ENCODE data around the gene ADAMTS20.

Gene ADAMTS20

DNA sequence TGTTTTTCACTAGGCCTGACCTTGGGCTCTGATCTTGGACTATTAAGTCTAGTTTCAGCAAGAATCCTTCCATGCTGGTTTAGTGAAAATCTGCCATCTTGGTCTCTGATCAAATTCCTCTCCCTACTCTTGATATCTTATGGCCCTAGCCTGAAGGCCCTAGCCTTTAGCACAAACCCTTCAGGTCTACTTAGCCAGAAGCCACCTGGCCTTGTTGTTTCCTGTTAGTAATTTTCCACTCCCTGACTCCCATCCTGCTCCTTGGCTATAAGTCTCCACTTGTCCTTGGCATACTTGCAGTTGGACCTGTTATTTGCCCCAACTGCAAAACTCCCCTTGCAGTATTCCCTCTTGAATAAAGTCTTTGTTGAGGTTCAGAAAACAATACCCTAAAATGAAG is 241.4 kb downstream of the ADAMTS20 start:
- Histone ChIP-seq H3K4me2 (ENCODE audit: insufficient read depth, low read length) (no peak overlapping the region), H3K9me3 (ENCODE audit: insufficient read depth, low read length, severe bottlenecking) (no peaks in the 10 kb centered on the region), H3K9ac (ENCODE audit: low read depth, low read length) (no peak overlapping the region), H3K27ac (ENCODE audit: low read length) (no peak overlapping the region), H3K36me3 (ENCODE audit: insufficient read depth, low read length) (no peaks in the 10 kb centered on the region), H3K4me3 (ENCODE audit: low read depth in 1 of 2, low read length in 2 of 2) (no peak overlapping the region), H2AFZ (ENCODE audit: low read depth, low read length) (no peak overlapping the region), H3K4me1 (ENCODE audit: insufficient read depth, low read length) (no peaks in the 10 kb centered on the region), H3K79me2 (ENCODE audit: insufficient read depth, low read length) (no peaks in the 10 kb centered on the region), H3K27me3 (ENCODE audit: insufficient read depth, low read length, poor library complexity) (no peaks in the 10 kb centered on the region), H4K20me1 (ENCODE audit: insufficient read depth, low read length) (no peaks in the 10 kb centered on the region)
- TF ChIP-seq, protein P1, sequence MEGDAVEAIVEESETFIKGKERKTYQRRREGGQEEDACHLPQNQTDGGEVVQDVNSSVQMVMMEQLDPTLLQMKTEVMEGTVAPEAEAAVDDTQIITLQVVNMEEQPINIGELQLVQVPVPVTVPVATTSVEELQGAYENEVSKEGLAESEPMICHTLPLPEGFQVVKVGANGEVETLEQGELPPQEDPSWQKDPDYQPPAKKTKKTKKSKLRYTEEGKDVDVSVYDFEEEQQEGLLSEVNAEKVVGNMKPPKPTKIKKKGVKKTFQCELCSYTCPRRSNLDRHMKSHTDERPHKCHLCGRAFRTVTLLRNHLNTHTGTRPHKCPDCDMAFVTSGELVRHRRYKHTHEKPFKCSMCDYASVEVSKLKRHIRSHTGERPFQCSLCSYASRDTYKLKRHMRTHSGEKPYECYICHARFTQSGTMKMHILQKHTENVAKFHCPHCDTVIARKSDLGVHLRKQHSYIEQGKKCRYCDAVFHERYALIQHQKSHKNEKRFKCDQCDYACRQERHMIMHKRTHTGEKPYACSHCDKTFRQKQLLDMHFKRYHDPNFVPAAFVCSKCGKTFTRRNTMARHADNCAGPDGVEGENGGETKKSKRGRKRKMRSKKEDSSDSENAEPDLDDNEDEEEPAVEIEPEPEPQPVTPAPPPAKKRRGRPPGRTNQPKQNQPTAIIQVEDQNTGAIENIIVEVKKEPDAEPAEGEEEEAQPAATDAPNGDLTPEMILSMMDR (IDR thresholded peaks at IDR 0.05; ENCODE audit: borderline replicate concordance, extremely low read depth, low read length, poor library complexity, severe bottlenecking), result no peak
- no peak for TF ChIP-seq EZH2 (IDR thresholded peaks at IDR 0.05; ENCODE audit: borderline replicate concordance, low read depth, low read length, severe bottlenecking)
- DNase-seq (no peak), ATAC-seq (ENCODE audit: insufficient read depth, low read depth) (no peak)

DNA sequence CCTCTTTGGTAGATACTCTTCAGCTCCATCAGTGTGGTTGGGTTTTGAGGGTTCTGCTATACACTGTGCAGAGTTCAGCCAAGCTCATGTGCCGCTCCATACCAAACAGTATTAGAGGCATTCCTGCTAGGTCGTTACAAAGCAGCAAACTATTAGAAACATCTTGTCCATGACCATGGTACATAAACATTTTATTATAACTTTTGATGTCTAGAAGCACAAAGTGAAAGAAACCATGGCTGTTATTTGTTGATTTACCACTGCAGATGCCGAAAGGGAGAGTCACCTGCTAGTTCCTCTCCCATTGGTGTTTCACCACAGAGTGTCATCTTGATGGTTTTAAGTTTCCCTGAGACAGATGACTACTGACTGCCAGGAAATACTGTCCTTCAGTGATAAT is 242.0 kb downstream of the ADAMTS20 start:
- Histone ChIP-seq H2AFZ (ENCODE audit: low read depth, low read length) (no peak overlapping the region), H3K79me2 (ENCODE audit: insufficient read depth, low read length) (no peaks in the 10 kb centered on the region), H3K4me3 (ENCODE audit: low read depth in 1 of 2, low read length in 2 of 2) (no peak overlapping the region), H3K4me1 (ENCODE audit: insufficient read depth, low read length) (no peaks in the 10 kb centered on the region), H3K9me3 (ENCODE audit: insufficient read depth, low read length, severe bottlenecking) (no peaks in the 10 kb centered on the region), H4K20me1 (ENCODE audit: insufficient read depth, low read length) (no peaks in the 10 kb centered on the region), H3K27ac (ENCODE audit: low read length) (no peak overlapping the region), H3K27me3 (ENCODE audit: insufficient read depth, low read length, poor library complexity) (no peaks in the 10 kb centered on the region), H3K9ac (ENCODE audit: low read depth, low read length) (no peak overlapping the region), H3K4me2 (ENCODE audit: insufficient read depth, low read length) (no peak overlapping the region), H3K36me3 (ENCODE audit: insufficient read depth, low read length) (no peaks in the 10 kb centered on the region)
- no peak for TF ChIP-seq EZH2 (IDR thresholded peaks at IDR 0.05; ENCODE audit: borderline replicate concordance, low read depth, low read length, severe bottlenecking)
- TF ChIP-seq, protein P1 (IDR thresholded peaks at IDR 0.05; ENCODE audit: borderline replicate concordance, extremely low read depth, low read length, poor library complexity, severe bottlenecking), result no peak
- no peak for DNase-seq
- ATAC-seq (ENCODE audit: insufficient read depth, low read depth), result no peak

- ATAC-seq (ENCODE audit: insufficient read depth, low read depth) (no peak), DNase-seq (no peak)
- no peaks in the 10 kb centered on the region for H3K9me3 ChIP-seq (ENCODE audit: insufficient read depth, low read length, severe bottlenecking)
- no peaks in the 10 kb centered on the region for H3K79me2 ChIP-seq (ENCODE audit: insufficient read depth, low read length)
- H3K9ac ChIP-seq (ENCODE audit: low read depth, low read length), result no peak overlapping the region
- no peak overlapping the region for H3K4me3 ChIP-seq (ENCODE audit: low read depth in 1 of 2, low read length in 2 of 2)
- H3K4me1 ChIP-seq (ENCODE audit: insufficient read depth, low read length), result no peaks in the 10 kb centered on the region
- no peak overlapping the region for H2AFZ ChIP-seq (ENCODE audit: low read depth, low read length)
- no peaks in the 10 kb centered on the region for H3K36me3 ChIP-seq (ENCODE audit: insufficient read depth, low read length)
- H4K20me1 ChIP-seq (ENCODE audit: insufficient read depth, low read length), result no peaks in the 10 kb centered on the region
- H3K4me2 ChIP-seq (ENCODE audit: insufficient read depth, low read length), result no peak overlapping the region
- no peak overlapping the region for H3K27ac ChIP-seq (ENCODE audit: low read length)
- H3K27me3 ChIP-seq (ENCODE audit: insufficient read depth, low read length, poor library complexity), result no peaks in the 10 kb centered on the region
- TF ChIP-seq, protein P1 (IDR thresholded peaks at IDR 0.05; ENCODE audit: borderline replicate concordance, extremely low read depth, low read length, poor library complexity, severe bottlenecking), result no peak
Measured at GRCh38 chr12:43308776-43309175, 243.2 kb downstream of the ADAMTS20 start.

DNA sequence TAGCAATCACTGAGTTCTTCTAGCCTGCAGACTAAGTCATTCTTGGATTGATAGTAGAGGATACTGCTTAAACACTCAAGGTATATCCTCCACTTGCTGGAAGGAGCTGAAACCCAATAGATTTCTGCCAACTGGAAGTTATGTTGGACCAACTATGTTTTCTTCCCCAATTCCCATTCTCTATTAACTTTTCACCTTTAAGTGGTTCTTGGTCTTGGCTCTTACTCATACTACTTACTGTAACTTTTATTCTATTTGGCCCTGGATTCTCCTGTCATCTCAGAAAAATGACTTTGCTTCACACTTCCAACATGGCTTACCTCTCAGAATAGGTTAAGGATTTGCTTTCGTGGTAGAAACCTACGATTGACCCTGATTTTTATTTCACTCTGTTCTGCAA is 244.9 kb downstream of the ADAMTS20 start:
- ATAC-seq (ENCODE audit: insufficient read depth, low read depth), result no peak
- Histone ChIP-seq H3K9me3 (ENCODE audit: insufficient read depth, low read length, severe bottlenecking) (no peaks in the 10 kb centered on the region), H3K4me3 (ENCODE audit: low read depth in 1 of 2, low read length in 2 of 2) (no peak overlapping the region), H2AFZ (ENCODE audit: low read depth, low read length) (no peak overlapping the region), H3K4me1 (ENCODE audit: insufficient read depth, low read length) (no peaks in the 10 kb centered on the region), H4K20me1 (ENCODE audit: insufficient read depth, low read length) (no peaks in the 10 kb centered on the region), H3K4me2 (ENCODE audit: insufficient read depth, low read length) (no peak overlapping the region), H3K27me3 (ENCODE audit: insufficient read depth, low read length, poor library complexity) (no peaks in the 10 kb centered on the region), H3K36me3 (ENCODE audit: insufficient read depth, low read length) (no peaks in the 10 kb centered on the region), H3K79me2 (ENCODE audit: insufficient read depth, low read length) (no peaks in the 10 kb centered on the region), H3K9ac (ENCODE audit: low read depth, low read length) (no peak overlapping the region), H3K27ac (ENCODE audit: low read length) (no peak overlapping the region)
- no peak for TF ChIP-seq EZH2 (IDR thresholded peaks at IDR 0.05; ENCODE audit: borderline replicate concordance, low read depth, low read length, severe bottlenecking)
- TF ChIP-seq, protein P1 (IDR thresholded peaks at IDR 0.05; ENCODE audit: borderline replicate concordance, extremely low read depth, low read length, poor library complexity, severe bottlenecking), result no peak
- DNase-seq, result no peak
